ENCODE data around the gene BLOC1S3. TPM values are rescaled to one million over a fixed set of nuclear protein-coding genes. Genes with fewer than 3 reads are reported as not detected.
A peak's percentile ranks its signal among the peaks of the same experiment; 100 is the strongest.

The BLOC1S3 gene
- 22.7 TPM for total RNA-seq (ENCODE audit: unreplicated experiment)
- long read RNA-seq, partial matches to known transcripts, result 0 of 5 reads
- long read RNA-seq, other reads (novel, unspliced or antisense), result 0 of 5 reads

DNA sequence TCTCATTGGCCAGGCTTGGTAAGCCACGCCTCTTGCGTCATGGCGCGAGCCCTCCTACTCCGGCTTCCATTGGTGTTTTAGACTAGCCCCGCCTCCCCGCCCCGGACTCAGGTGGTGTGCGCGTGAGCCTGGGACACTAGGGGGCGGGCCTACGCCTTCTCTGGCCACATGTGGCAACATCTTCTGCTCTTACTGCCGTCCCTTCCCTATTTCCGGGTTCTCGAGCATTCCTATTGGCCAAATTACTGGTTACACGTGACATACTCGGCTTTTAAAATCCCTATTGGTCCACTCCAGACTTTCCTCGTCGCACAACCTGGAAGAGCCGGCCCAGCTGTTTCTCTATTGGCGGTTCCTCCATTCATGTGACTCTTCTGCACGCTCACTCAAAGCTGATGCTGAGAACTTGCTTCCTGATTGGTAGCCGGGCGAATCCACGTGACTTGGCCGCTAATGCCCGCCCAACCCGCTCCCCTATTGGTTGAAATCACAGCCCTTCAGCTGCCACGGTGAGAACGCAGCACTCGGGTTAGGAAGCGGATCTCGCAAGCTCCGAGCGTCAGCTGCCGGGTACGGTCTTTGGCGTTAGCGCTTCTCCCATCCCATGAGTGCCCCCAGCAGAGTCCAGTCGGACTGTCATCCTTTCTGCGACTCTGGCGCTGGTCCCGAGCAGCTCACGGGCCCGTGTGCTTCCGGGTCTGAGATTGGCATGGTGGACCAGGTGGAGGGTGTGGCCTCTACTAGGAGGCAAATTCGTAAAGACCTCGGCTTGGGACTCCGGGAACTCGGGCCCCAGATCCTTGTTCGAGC is at the start of gene BLOC1S3:
BLOC1S3 (plus strand) TSS at position 523 of the 810 bp plus-strand sequence. CDS start 513 bp downstream, outside the sequence.
- Mint-ChIP-seq H3K9me3 (ENCODE audit: unreplicated experiment) (no peaks in the 10 kb centered on the region), H3K4me1 (ENCODE audit: unreplicated experiment) (peaks cover 44% of the 10 kb centered on the region), H3K36me3 (ENCODE audit: low read depth, unreplicated experiment) (peaks cover 21% of the 10 kb centered on the region), H3K27me3 (ENCODE audit: unreplicated experiment) (peaks cover 9% of the 10 kb centered on the region), H3K27ac (ENCODE audit: unreplicated experiment) (peak within 1 kb of the TSS; percentile 94), H3K4me3 (ENCODE audit: unreplicated experiment) (peak within 1 kb of the TSS; percentile 99)
- TF ChIP-seq CTCF (IDR thresholded peaks at IDR 0.05; ENCODE audit: unreplicated experiment), result peak; percentile 66
- DNase-seq (ENCODE audit: low spot score), result peak; percentile 100

GRCh38 chr19:45128806-45129205 is 49.8 kb upstream of the BLOC1S3 start:
- Mint-ChIP-seq H3K27me3 (ENCODE audit: unreplicated experiment) (peaks cover 4% of the 10 kb centered on the region), H3K36me3 (ENCODE audit: low read depth, unreplicated experiment) (peaks cover 1% of the 10 kb centered on the region), H3K27ac (ENCODE audit: unreplicated experiment) (no peak overlapping the region), H3K9me3 (ENCODE audit: unreplicated experiment) (no peaks in the 10 kb centered on the region), H3K4me3 (ENCODE audit: unreplicated experiment) (no peak overlapping the region), H3K4me1 (ENCODE audit: unreplicated experiment) (no peaks in the 10 kb centered on the region)
- TF ChIP-seq CTCF (IDR thresholded peaks at IDR 0.05; ENCODE audit: unreplicated experiment), result no peak
- no peak for DNase-seq (ENCODE audit: low spot score)

DNA sequence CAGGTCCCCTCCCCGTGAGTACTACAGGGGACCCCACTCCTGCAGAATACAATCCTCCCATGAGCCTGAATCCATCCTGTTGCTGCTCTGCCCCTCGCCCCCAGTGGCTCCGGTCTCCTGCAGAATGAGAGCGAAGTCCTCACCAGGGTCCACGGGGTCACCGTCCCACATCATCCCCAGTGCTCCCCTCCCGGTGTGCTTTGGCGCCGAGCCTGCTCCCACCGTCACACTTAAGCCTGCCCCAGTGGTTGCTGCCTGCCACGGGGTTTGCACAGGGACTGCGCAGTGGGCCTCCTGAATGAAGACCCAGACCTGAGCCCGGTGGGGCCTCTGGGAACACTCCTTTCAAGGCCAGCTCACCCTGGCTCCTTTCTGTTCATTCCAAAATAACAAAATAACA is 48.3 kb upstream of the BLOC1S3 start:
- Mint-ChIP-seq H3K9me3 (ENCODE audit: unreplicated experiment) (no peaks in the 10 kb centered on the region), H3K27ac (ENCODE audit: unreplicated experiment) (no peak overlapping the region), H3K4me1 (ENCODE audit: unreplicated experiment) (peaks cover 3% of the 10 kb centered on the region), H3K4me3 (ENCODE audit: unreplicated experiment) (no peak overlapping the region), H3K36me3 (ENCODE audit: low read depth, unreplicated experiment) (no peaks in the 10 kb centered on the region), H3K27me3 (ENCODE audit: unreplicated experiment) (no peaks in the 10 kb centered on the region)
- TF ChIP-seq CTCF (IDR thresholded peaks at IDR 0.05; ENCODE audit: unreplicated experiment), result no peak
- no peak for DNase-seq (ENCODE audit: low spot score)

- Mint-ChIP-seq H3K27me3 (ENCODE audit: unreplicated experiment) (no peaks in the 10 kb centered on the region), H3K9me3 (ENCODE audit: unreplicated experiment) (no peaks in the 10 kb centered on the region), H3K4me1 (ENCODE audit: unreplicated experiment) (peaks cover 4% of the 10 kb centered on the region), H3K27ac (ENCODE audit: unreplicated experiment) (no peak overlapping the region), H3K36me3 (ENCODE audit: low read depth, unreplicated experiment) (no peaks in the 10 kb centered on the region), H3K4me3 (ENCODE audit: unreplicated experiment) (no peak overlapping the region)
- no peak for DNase-seq (ENCODE audit: low spot score)
- no peak for TF ChIP-seq CTCF (IDR thresholded peaks at IDR 0.05; ENCODE audit: unreplicated experiment)
Measured at GRCh38 chr19:45130888-45131615, 47.5 kb upstream of the BLOC1S3 start.

All from endothelial cell (in vitro differentiated cells).